WTC11 (cell line): ENCODE results near the gene TMTC1. TPM values are rescaled to one million over a fixed set of nuclear protein-coding genes. Genes with fewer than 3 reads are reported as not detected.
A peak's percentile ranks its signal among the peaks of the same experiment; 100 is the strongest.

ENCODE experiments used
- ATAC-seq: fragments of 200-7000 bp; cut with Tn5 transposase; 2 replicates; pipeline ENCODE4 v1.10.0; 2021; ENCODE audit warnings: mild to moderate bottlenecking, moderate library complexity
- CTCF ChIA-PET: fragments of 300-600 bp; sonication (Branson Sonifier 250); formaldehyde crosslinking; loops from one replicate; lab custom pipeline; 2021; ENCODE audit warnings: antibody characterized with exemption; lab: Charles Lee
- POLR2A ChIA-PET: fragments of 350-600 bp; sonication (Branson Sonifier 250); formaldehyde crosslinking; loops from one replicate; lab custom pipeline; 2021; ENCODE audit warnings: antibody characterized with exemption; lab: Charles Lee
- DNase-seq: peaks from one replicate; pipeline ENCODE4 v3.0.0; 2021; ENCODE audit warnings: low spot score
- H3K27ac Mint-ChIP-seq: 2 replicates; pipeline ENCODE4 v1.8.0; 2021; ENCODE audit warnings: mixed read lengths
- H3K27me3 Mint-ChIP-seq: 2 replicates; pipeline ENCODE4 v1.8.0; 2021; ENCODE audit warnings: low read depth, mild to moderate bottlenecking, moderate library complexity, mixed read lengths
- H3K36me3 Mint-ChIP-seq: 2 replicates; pipeline ENCODE4 v1.8.0; 2021; ENCODE audit warnings: mixed read lengths
- H3K4me1 Mint-ChIP-seq: 2 replicates; pipeline ENCODE4 v1.8.0; 2022; ENCODE audit warnings: mixed read lengths
- H3K4me3 Mint-ChIP-seq: 2 replicates; pipeline ENCODE4 v1.8.0; 2021; ENCODE audit warnings: mild to moderate bottlenecking, moderate library complexity, mixed read lengths
- H3K9me3 Mint-ChIP-seq: 2 replicates; pipeline ENCODE4 v1.8.0; 2021; ENCODE audit warnings: mixed read lengths
- CREB1 ChIP-seq: sonication (generic); formaldehyde crosslinking; IDR thresholded peaks from 2 replicates; pipeline ENCODE4 v1.8.0; 2023; ENCODE audit warnings: mild to moderate bottlenecking, missing genetic modification reagents
- ETV6 ChIP-seq: sonication (generic); formaldehyde crosslinking; IDR thresholded peaks from 2 replicates; pipeline ENCODE4 v1.8.1; 2022; ENCODE audit warnings: mild to moderate bottlenecking, missing genetic modification reagents
- FOXP1 ChIP-seq: sonication (generic); formaldehyde crosslinking; IDR thresholded peaks from 2 replicates; pipeline ENCODE4 v1.8.0; 2022; ENCODE audit warnings: missing genetic modification reagents, mild to moderate bottlenecking, moderate library complexity, borderline replicate concordance
- HMGA2 ChIP-seq: fragments of 250-450 bp; sonication (Bioruptor Pico); IDR thresholded peaks from 2 replicates; pipeline ENCODE4 v1.4.0; 2021; ENCODE audit warnings: mild to moderate bottlenecking, moderate library complexity
- IRF2 ChIP-seq: sonication (generic); formaldehyde crosslinking; IDR thresholded peaks from 2 replicates; pipeline ENCODE4 v1.8.0; 2022; ENCODE audit warnings: low read depth, missing genetic modification reagents, borderline replicate concordance
- JAZF1 ChIP-seq: fragments of 250-450 bp; sonication (Bioruptor Pico); IDR thresholded peaks from 2 replicates; pipeline ENCODE4 v1.9.0; 2021; ENCODE audit warnings: moderate library complexity, mild to moderate bottlenecking, inconsistent platforms
- MXD4 ChIP-seq: fragments of 250-450 bp; sonication (Bioruptor Pico); IDR thresholded peaks from 2 replicates; pipeline ENCODE4 v1.8.0; 2021; ENCODE audit warnings: mild to moderate bottlenecking, moderate library complexity, borderline replicate concordance
- RORB ChIP-seq: fragments of 250-450 bp; sonication (Bioruptor Pico); IDR thresholded peaks from 2 replicates; pipeline ENCODE4 v1.9.0; 2021; ENCODE audit warnings: mild to moderate bottlenecking
- TCF7 ChIP-seq: sonication (generic); formaldehyde crosslinking; IDR thresholded peaks from 2 replicates; pipeline ENCODE4 v1.8.0; 2022; ENCODE audit warnings: mild to moderate bottlenecking, low read depth, missing genetic modification reagents, moderate library complexity
- ZNF121 ChIP-seq: sonication (generic); formaldehyde crosslinking; IDR thresholded peaks from 2 replicates; pipeline ENCODE4 v1.8.0; 2023; ENCODE audit warnings: missing genetic modification reagents
- ZNF317 ChIP-seq: sonication (generic); formaldehyde crosslinking; IDR thresholded peaks from 2 replicates; pipeline ENCODE4 v1.8.1; 2023; ENCODE audit warnings: low read depth, mild to moderate bottlenecking, moderate library complexity, missing genetic modification reagents, borderline replicate concordance
- total RNA-seq: library from RNA; stranded (reverse); gene quantifications from 3 replicates; pipeline ENCODE4 v1.2.3, GENCODE V29; 2021
- TF ChIP-seq, protein P1 (sequence below): sonication (generic); formaldehyde crosslinking; IDR thresholded peaks from 2 replicates; pipeline ENCODE4 v1.8.0; 2022; ENCODE audit warnings: missing genetic modification reagents
- TF ChIP-seq, protein P2 (sequence below): sonication (generic); formaldehyde crosslinking; IDR thresholded peaks from 2 replicates; pipeline ENCODE4 v1.8.0; 2023; ENCODE audit warnings: missing genetic modification reagents, mild to moderate bottlenecking, borderline replicate concordance
- TF ChIP-seq, protein P3 (sequence below): sonication (generic); formaldehyde crosslinking; IDR thresholded peaks from 2 replicates; pipeline ENCODE4 v1.8.1; 2023; ENCODE audit warnings: mild to moderate bottlenecking, missing genetic modification reagents, borderline replicate concordance
- TF ChIP-seq, protein P4 (sequence below): fragments of 250-450 bp; sonication (Bioruptor Pico); IDR thresholded peaks from 2 replicates; pipeline ENCODE4 v1.9.0; 2021; ENCODE audit warnings: mild to moderate bottlenecking
- TF ChIP-seq, protein P5 (sequence below): sonication (generic); formaldehyde crosslinking; IDR thresholded peaks from 2 replicates; pipeline ENCODE4 v1.8.1; 2023; ENCODE audit warnings: mild to moderate bottlenecking, missing genetic modification reagents, moderate library complexity
- TF ChIP-seq, protein P6 (sequence below): sonication (generic); formaldehyde crosslinking; IDR thresholded peaks from 2 replicates; pipeline ENCODE4 v1.8.1; 2023; ENCODE audit warnings: mild to moderate bottlenecking, missing genetic modification reagents
- TF ChIP-seq, protein P7 (sequence below): sonication (generic); formaldehyde crosslinking; IDR thresholded peaks from 2 replicates; pipeline ENCODE4 v1.8.1; 2023; ENCODE audit warnings: mild to moderate bottlenecking, missing genetic modification reagents

The TMTC1 gene
- total RNA-seq, 1 experiment from 2014 or later: 17.3 TPM

DNA sequence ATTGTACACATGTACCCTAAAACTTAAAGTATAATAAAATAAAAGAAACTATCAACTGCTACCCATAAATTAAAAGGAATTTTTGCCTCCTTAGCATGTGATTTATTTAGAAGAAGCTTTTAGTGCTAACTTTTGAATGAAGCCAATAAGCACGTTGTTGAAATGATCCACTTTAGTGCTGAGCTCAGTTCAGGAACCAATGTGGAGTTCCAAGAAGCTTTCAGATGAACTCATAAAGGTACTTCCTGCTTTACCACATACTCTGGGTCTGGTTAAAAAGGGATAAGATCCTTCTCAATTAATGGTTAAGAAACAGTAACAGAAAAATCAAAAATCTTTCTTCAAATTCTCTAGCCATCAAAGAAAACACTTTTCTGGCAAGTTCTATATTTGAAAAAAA is 39.4 kb downstream of the TMTC1 start:
- CTCF ChIA-PET: interaction anchor here (1.1 kb wide), 1 partner anchor 191 kb away, joined by 3 read pairs; no protein-coding TSS in a partner anchor
- Mint-ChIP-seq H3K4me3 (no peak overlapping the region), H3K9me3 (peaks cover 5% of the 10 kb centered on the region; the same call in 1 of the 2 replicates), H3K27ac (no peak overlapping the region), H3K27me3 (no peaks in the 10 kb centered on the region), H3K4me1 (peaks cover 21% of the 10 kb centered on the region), H3K36me3 (peaks cover 14% of the 10 kb centered on the region)
- no peak for TF ChIP-seq ETV6 (CRISPR knock-in tag)
- TF ChIP-seq MXD4 (CRISPR knock-in tag): no peak
- TF ChIP-seq, protein P1, sequence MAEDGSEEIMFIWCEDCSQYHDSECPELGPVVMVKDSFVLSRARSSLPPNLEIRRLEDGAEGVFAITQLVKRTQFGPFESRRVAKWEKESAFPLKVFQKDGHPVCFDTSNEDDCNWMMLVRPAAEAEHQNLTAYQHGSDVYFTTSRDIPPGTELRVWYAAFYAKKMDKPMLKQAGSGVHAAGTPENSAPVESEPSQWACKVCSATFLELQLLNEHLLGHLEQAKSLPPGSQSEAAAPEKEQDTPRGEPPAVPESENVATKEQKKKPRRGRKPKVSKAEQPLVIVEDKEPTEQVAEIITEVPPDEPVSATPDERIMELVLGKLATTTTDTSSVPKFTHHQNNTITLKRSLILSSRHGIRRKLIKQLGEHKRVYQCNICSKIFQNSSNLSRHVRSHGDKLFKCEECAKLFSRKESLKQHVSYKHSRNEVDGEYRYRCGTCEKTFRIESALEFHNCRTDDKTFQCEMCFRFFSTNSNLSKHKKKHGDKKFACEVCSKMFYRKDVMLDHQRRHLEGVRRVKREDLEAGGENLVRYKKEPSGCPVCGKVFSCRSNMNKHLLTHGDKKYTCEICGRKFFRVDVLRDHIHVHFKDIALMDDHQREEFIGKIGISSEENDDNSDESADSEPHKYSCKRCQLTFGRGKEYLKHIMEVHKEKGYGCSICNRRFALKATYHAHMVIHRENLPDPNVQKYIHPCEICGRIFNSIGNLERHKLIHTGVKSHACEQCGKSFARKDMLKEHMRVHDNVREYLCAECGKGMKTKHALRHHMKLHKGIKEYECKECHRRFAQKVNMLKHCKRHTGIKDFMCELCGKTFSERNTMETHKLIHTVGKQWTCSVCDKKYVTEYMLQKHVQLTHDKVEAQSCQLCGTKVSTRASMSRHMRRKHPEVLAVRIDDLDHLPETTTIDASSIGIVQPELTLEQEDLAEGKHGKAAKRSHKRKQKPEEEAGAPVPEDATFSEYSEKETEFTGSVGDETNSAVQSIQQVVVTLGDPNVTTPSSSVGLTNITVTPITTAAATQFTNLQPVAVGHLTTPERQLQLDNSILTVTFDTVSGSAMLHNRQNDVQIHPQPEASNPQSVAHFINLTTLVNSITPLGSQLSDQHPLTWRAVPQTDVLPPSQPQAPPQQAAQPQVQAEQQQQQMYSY (CRISPR knock-in tag): no peak
- TF ChIP-seq, protein P2, sequence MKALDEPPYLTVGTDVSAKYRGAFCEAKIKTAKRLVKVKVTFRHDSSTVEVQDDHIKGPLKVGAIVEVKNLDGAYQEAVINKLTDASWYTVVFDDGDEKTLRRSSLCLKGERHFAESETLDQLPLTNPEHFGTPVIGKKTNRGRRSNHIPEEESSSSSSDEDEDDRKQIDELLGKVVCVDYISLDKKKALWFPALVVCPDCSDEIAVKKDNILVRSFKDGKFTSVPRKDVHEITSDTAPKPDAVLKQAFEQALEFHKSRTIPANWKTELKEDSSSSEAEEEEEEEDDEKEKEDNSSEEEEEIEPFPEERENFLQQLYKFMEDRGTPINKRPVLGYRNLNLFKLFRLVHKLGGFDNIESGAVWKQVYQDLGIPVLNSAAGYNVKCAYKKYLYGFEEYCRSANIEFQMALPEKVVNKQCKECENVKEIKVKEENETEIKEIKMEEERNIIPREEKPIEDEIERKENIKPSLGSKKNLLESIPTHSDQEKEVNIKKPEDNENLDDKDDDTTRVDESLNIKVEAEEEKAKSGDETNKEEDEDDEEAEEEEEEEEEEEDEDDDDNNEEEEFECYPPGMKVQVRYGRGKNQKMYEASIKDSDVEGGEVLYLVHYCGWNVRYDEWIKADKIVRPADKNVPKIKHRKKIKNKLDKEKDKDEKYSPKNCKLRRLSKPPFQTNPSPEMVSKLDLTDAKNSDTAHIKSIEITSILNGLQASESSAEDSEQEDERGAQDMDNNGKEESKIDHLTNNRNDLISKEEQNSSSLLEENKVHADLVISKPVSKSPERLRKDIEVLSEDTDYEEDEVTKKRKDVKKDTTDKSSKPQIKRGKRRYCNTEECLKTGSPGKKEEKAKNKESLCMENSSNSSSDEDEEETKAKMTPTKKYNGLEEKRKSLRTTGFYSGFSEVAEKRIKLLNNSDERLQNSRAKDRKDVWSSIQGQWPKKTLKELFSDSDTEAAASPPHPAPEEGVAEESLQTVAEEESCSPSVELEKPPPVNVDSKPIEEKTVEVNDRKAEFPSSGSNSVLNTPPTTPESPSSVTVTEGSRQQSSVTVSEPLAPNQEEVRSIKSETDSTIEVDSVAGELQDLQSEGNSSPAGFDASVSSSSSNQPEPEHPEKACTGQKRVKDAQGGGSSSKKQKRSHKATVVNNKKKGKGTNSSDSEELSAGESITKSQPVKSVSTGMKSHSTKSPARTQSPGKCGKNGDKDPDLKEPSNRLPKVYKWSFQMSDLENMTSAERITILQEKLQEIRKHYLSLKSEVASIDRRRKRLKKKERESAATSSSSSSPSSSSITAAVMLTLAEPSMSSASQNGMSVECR (CRISPR knock-in tag): no peak
- no peak for TF ChIP-seq RORB (CRISPR knock-in tag)
- TF ChIP-seq, protein P3, sequence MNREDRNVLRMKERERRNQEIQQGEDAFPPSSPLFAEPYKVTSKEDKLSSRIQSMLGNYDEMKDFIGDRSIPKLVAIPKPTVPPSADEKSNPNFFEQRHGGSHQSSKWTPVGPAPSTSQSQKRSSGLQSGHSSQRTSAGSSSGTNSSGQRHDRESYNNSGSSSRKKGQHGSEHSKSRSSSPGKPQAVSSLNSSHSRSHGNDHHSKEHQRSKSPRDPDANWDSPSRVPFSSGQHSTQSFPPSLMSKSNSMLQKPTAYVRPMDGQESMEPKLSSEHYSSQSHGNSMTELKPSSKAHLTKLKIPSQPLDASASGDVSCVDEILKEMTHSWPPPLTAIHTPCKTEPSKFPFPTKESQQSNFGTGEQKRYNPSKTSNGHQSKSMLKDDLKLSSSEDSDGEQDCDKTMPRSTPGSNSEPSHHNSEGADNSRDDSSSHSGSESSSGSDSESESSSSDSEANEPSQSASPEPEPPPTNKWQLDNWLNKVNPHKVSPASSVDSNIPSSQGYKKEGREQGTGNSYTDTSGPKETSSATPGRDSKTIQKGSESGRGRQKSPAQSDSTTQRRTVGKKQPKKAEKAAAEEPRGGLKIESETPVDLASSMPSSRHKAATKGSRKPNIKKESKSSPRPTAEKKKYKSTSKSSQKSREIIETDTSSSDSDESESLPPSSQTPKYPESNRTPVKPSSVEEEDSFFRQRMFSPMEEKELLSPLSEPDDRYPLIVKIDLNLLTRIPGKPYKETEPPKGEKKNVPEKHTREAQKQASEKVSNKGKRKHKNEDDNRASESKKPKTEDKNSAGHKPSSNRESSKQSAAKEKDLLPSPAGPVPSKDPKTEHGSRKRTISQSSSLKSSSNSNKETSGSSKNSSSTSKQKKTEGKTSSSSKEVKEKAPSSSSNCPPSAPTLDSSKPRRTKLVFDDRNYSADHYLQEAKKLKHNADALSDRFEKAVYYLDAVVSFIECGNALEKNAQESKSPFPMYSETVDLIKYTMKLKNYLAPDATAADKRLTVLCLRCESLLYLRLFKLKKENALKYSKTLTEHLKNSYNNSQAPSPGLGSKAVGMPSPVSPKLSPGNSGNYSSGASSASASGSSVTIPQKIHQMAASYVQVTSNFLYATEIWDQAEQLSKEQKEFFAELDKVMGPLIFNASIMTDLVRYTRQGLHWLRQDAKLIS (CRISPR knock-in tag): no peak
- TF ChIP-seq FOXP1 (CRISPR knock-in tag): no peak
- TF ChIP-seq, protein P4, sequence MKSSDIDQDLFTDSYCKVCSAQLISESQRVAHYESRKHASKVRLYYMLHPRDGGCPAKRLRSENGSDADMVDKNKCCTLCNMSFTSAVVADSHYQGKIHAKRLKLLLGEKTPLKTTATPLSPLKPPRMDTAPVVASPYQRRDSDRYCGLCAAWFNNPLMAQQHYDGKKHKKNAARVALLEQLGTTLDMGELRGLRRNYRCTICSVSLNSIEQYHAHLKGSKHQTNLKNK (CRISPR knock-in tag): no peak
- TF ChIP-seq, protein P5, sequence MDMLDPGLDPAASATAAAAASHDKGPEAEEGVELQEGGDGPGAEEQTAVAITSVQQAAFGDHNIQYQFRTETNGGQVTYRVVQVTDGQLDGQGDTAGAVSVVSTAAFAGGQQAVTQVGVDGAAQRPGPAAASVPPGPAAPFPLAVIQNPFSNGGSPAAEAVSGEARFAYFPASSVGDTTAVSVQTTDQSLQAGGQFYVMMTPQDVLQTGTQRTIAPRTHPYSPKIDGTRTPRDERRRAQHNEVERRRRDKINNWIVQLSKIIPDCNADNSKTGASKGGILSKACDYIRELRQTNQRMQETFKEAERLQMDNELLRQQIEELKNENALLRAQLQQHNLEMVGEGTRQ (CRISPR knock-in tag): no peak
- no peak for TF ChIP-seq HMGA2 (CRISPR knock-in tag)
- TF ChIP-seq CREB1 (CRISPR knock-in tag): no peak
- ATAC-seq (no peak), DNase-seq (no peak)
- POLR2A ChIA-PET: no interaction called here

DNA sequence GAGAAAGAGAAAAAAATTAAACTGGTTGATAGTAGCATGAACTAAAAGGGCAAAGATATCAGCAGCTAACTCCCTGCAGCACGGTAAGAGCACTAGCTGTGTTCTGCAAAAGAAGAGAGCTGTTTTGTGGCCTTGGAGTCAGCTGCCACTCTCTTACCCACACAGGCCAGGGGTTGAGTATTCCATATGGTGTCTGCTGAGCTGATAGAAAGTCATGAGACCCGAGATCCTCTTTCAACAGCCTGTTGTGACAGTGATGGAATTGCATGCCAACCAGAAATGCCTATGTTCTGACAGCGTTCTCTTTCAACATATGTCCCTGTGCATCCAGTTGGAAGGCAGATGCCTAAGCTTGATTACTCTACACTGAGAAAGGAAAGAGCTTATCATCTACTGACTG is 39.9 kb downstream of the TMTC1 start:
- CTCF ChIA-PET: interaction anchor here (1.1 kb wide), 2 partner anchors 158 to 191 kb away, joined by 3 read pairs; no protein-coding TSS in a partner anchor
- H3K36me3 Mint-ChIP-seq: peaks cover 13% of the 10 kb centered on the region

More for the DNA sequence above, 39.9 kb downstream of the TMTC1 start:
- TF ChIP-seq, protein P6, sequence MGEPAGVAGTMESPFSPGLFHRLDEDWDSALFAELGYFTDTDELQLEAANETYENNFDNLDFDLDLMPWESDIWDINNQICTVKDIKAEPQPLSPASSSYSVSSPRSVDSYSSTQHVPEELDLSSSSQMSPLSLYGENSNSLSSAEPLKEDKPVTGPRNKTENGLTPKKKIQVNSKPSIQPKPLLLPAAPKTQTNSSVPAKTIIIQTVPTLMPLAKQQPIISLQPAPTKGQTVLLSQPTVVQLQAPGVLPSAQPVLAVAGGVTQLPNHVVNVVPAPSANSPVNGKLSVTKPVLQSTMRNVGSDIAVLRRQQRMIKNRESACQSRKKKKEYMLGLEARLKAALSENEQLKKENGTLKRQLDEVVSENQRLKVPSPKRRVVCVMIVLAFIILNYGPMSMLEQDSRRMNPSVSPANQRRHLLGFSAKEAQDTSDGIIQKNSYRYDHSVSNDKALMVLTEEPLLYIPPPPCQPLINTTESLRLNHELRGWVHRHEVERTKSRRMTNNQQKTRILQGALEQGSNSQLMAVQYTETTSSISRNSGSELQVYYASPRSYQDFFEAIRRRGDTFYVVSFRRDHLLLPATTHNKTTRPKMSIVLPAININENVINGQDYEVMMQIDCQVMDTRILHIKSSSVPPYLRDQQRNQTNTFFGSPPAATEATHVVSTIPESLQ (CRISPR knock-in tag): no peak
- TF ChIP-seq ZNF317 (CRISPR knock-in tag) (no peak), IRF2 (no peak), JAZF1 (CRISPR knock-in tag) (no peak), TCF7 (CRISPR knock-in tag) (no peak), ZNF121 (CRISPR knock-in tag) (no peak), MXD4 (CRISPR knock-in tag) (no peak), ETV6 (CRISPR knock-in tag) (no peak)
- TF ChIP-seq, protein P7, sequence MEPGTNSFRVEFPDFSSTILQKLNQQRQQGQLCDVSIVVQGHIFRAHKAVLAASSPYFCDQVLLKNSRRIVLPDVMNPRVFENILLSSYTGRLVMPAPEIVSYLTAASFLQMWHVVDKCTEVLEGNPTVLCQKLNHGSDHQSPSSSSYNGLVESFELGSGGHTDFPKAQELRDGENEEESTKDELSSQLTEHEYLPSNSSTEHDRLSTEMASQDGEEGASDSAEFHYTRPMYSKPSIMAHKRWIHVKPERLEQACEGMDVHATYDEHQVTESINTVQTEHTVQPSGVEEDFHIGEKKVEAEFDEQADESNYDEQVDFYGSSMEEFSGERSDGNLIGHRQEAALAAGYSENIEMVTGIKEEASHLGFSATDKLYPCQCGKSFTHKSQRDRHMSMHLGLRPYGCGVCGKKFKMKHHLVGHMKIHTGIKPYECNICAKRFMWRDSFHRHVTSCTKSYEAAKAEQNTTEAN: no peak
- ATAC-seq (peak; percentile 47), DNase-seq (no peak)
- no peaks in the 10 kb centered on the region for H3K27me3 Mint-ChIP-seq
- H3K4me3 Mint-ChIP-seq: no peak overlapping the region
- H3K9me3 Mint-ChIP-seq: peaks cover 5% of the 10 kb centered on the region; the same call in 1 of the 2 replicates
- no peak overlapping the region for H3K27ac Mint-ChIP-seq
- peaks cover 21% of the 10 kb centered on the region for H3K4me1 Mint-ChIP-seq
- POLR2A ChIA-PET: no interaction called here
